Measurements from ENCODE around the gene NUAK2. TPM values are rescaled to one million over a fixed set of nuclear protein-coding genes. Genes with fewer than 3 reads are reported as not detected.

NUAK2 gene
- total and polyA plus RNA-seq, 2 of the 8 experiments (the other 6 are each of a cell fraction or from before 2014, with no cell fraction given): 9.4 to 12.9 TPM

GRCh38 chr1:205287076-205287475 is 34.5 kb downstream of the NUAK2 start:
- no peak overlapping the region for H2BK120ac ChIP-seq (replicated peaks; ENCODE audit: low read depth, low read length)
- DNase-seq (ENCODE audit: low read depth in 1 of 2, low spot score in 2 of 2) (no peak), FAIRE-seq (no peak)
- no peak overlapping the region for H3K14ac ChIP-seq (ENCODE audit: insufficient read length)
- peak overlapping the region; percentile 63 for H4K91ac ChIP-seq (replicated peaks; ENCODE audit: insufficient read length, low read length)
- H2AK5ac ChIP-seq (ENCODE audit: low read depth, low read length): peak overlapping the region; percentile 26; the same call in 1 of the 2 replicates
- no peaks in the 10 kb centered on the region; a peak in 1 of 7 replicates for H3K27me3 ChIP-seq (replicated peaks in 1 of 4; ENCODE audit: control insufficient read depth in 3 of 4, extremely low read depth in 1 of 4, insufficient read depth in 3 of 4, low read length in 3 of 4)
- H3K36me3 ChIP-seq (ENCODE audit: control insufficient read depth in 2 of 4, insufficient read depth in 4 of 4, low read length in 3 of 4): no peaks in the 10 kb centered on the region
- H3K4me3 ChIP-seq (ENCODE audit: extremely low read depth in 1 of 4, insufficient read depth in 2 of 4, low read depth in 3 of 4, low read length in 4 of 4): no peak overlapping the region
- no peak overlapping the region for H3K27ac ChIP-seq (ENCODE audit: low read depth, low read length)
- POLR2A ChIA-PET (ENCODE audit: partially characterized antibody): interaction anchor here (0.8 to 2.7 kb wide), 6 partner anchors 10 to 72 kb away, joined by 3 to 10 read pairs (median 6); no protein-coding TSS in a partner anchor
- CTCF ChIA-PET (ENCODE audit: partially characterized antibody): interaction anchor here (1.0 to 42.6 kb wide), 5 partner anchors 12 to 80 kb away, joined by 3 to 2424 read pairs (median 12); partner anchors contain the start of genes KLHDC8A and NUAK2
- no peak overlapping the region for H3K4ac ChIP-seq (replicated peaks; ENCODE audit: insufficient read length, low read depth, low read length)
- H3K4me1 ChIP-seq (replicated peaks in 1 of 4; ENCODE audit: control insufficient read depth in 3 of 4, insufficient read depth in 4 of 4, low read length in 3 of 4): peaks cover 9 to 26% (median 18%) of the 10 kb centered on the region in 4 experiments
- no peak overlapping the region for H4K8ac ChIP-seq (ENCODE audit: extremely low read depth, insufficient read depth, low read length)
- no peaks in the 10 kb centered on the region for H3K79me2 ChIP-seq (ENCODE audit: control insufficient read depth in 1 of 2, insufficient read depth in 2 of 2, low read length in 2 of 2)
- no peak overlapping the region for H3K9ac ChIP-seq (replicated peaks in 1 of 4; ENCODE audit: extremely low read depth in 1 of 4, low read depth in 3 of 4, low read length in 3 of 4)
- H2BK12ac ChIP-seq (ENCODE audit: low read depth, low read length): peak overlapping the region; percentile 86; the same call in 1 of the 2 replicates
- no peak overlapping the region for H3K56ac ChIP-seq (replicated peaks; ENCODE audit: insufficient read length, low read depth, low read length)
- no peaks in the 10 kb centered on the region for H4K20me1 ChIP-seq (replicated peaks in 1 of 2; ENCODE audit: control insufficient read depth in 1 of 2, insufficient read depth in 2 of 2, low read length in 2 of 2)
- no peaks in the 10 kb centered on the region for H3K23me2 ChIP-seq (ENCODE audit: low read depth, low read length)
- H3K79me1 ChIP-seq (ENCODE audit: low read depth, low read length): no peaks in the 10 kb centered on the region
- no peak overlapping the region for H3K4me2 ChIP-seq (ENCODE audit: insufficient read depth in 1 of 2, low read depth in 2 of 2, low read length in 2 of 2)
- H2AFZ ChIP-seq (ENCODE audit: low read length): no peak overlapping the region
- no peak overlapping the region for H3K23ac ChIP-seq (ENCODE audit: insufficient read length)
- peak overlapping the region; percentile 84; the same call in 1 of the 2 replicates for H2BK20ac ChIP-seq (ENCODE audit: low read length)
- peak overlapping the region; percentile 66; the same call in 1 of the 2 replicates for H2BK5ac ChIP-seq (ENCODE audit: low read depth, low read length)
- H3K9me3 ChIP-seq (ENCODE audit: insufficient read depth in 2 of 2, low read depth in 1 of 2, low read length in 1 of 2): no peaks in the 10 kb centered on the region
- no peak overlapping the region for H4K5ac ChIP-seq (ENCODE audit: insufficient read length, low read depth, low read length)
- 0 out of 2 replicates have a peak overlapping the region, but pooled peaks have one; percentile 62 for H3K18ac ChIP-seq (ENCODE audit: extremely low read depth, low read length)
- 0 out of 2 replicates have a peak overlapping the region, but pooled peaks have one; percentile 76 for H2BK15ac ChIP-seq (ENCODE audit: low read length)
- WGBS, 2 experiments (ENCODE audit: extremely low coverage in 1 of 2, insufficient coverage in 1 of 2, insufficient read length in 1 of 2, insufficient replicate concordance in 2 of 2, low coverage in 1 of 2, low lambda C conversion rate in 2 of 2, missing lambda C conversion rate in 1 of 2): 94% methylated on average over 3 of the region's 3 CpGs; no CpG with 5 or more reads in 1 of the 2 experiments
- no peak for TF ChIP-seq RNF2 (IDR thresholded peaks at IDR 0.05; ENCODE audit: borderline replicate concordance, low read depth, low read length, missing control alignments, poor library complexity, severe bottlenecking)
- no peak for TF ChIP-seq ASH2L (IDR thresholded peaks at IDR 0.05; ENCODE audit: low read length)
- no peak for TF ChIP-seq POLR2AphosphoS5 (IDR thresholded peaks at IDR 0.05; ENCODE audit: low read depth, low read length)
- TF ChIP-seq SRF (IDR thresholded peaks at IDR 0.05; ENCODE audit: low read depth, low read length): no peak
- no peak for TF ChIP-seq CTCF (IDR thresholded peaks at IDR 0.05; ENCODE audit: control extremely low read depth in 1 of 3, insufficient read depth in 1 of 3, low read depth in 1 of 3, low read length in 3 of 3)
- no peak for TF ChIP-seq FOSL1 (IDR thresholded peaks at IDR 0.05; ENCODE audit: insufficient read depth, low read depth, low read length)
- TF ChIP-seq SIX5 (IDR thresholded peaks at IDR 0.05; ENCODE audit: low read depth, low read length): no peak
- no peak for TF ChIP-seq PHF8 (conservative IDR thresholded peaks at IDR 0.05; ENCODE audit: low read depth, low read length)
- no peak for TF ChIP-seq KDM4A (IDR thresholded peaks at IDR 0.05; ENCODE audit: low read depth, low read length, severe bottlenecking)
- no peak for TF ChIP-seq TAF1 (IDR thresholded peaks at IDR 0.05; ENCODE audit: low read depth, low read length)
- no peak for TF ChIP-seq YY1 (IDR thresholded peaks at IDR 0.05; ENCODE audit: low read depth, low read length)
